CD4-positive, alpha-beta T cell (primary cell): ENCODE results near the gene MOGAT3. TPM values are rescaled to one million over a fixed set of nuclear protein-coding genes. Genes with fewer than 3 reads are reported as not detected.

Experiments used
- ATAC-seq: fragments of 200-7000 bp; cut with Tn5 transposase; one replicate; pipeline ENCODE4 v1.10.0; 2022; ENCODE audit warnings: mild to moderate bottlenecking; ENCODE audit not compliant: poor library complexity
- CTCF ChIA-PET: fragments of 350-600 bp; sonication (Branson Sonifier 250); formaldehyde crosslinking; loops from one replicate; lab custom pipeline; 2021; ENCODE audit warnings: antibody characterized with exemption, inconsistent platforms; lab: Charles Lee
- POLR2A ChIA-PET: fragments of 350-600 bp; sonication (Branson Sonifier 250); formaldehyde crosslinking; loops from one replicate; lab custom pipeline; 2021; ENCODE audit warnings: antibody characterized with exemption, inconsistent platforms; lab: Charles Lee
- DNase-seq, 14 experiments: peaks; one replicate each; pipeline ENCODE4 v3.0.0-alpha.2; 2013 to 2020; ENCODE audit warnings: mixed read lengths in 2 of 14
- H3K27ac ChIP-seq, 2 donors: one replicate each; pipeline versions ENCODE4 v1.5.1 to v1.7.0; 2013; ENCODE audit warnings: low read length in 2 of 2, low read depth in 1 of 2, mild to moderate bottlenecking in 1 of 2
- H3K27me3 ChIP-seq, 2 experiments: 1 replicate in 1 of 2; 2 replicates in 1 of 2; pipeline versions ENCODE4 v1.6.1 to v1.7.0; 2013; ENCODE audit warnings: low read length in 2 of 2, control low read depth in 1 of 2, mild to moderate bottlenecking in 1 of 2, moderate library complexity in 1 of 2; ENCODE audit not compliant: insufficient read depth in 2 of 2, control insufficient read depth in 1 of 2
- H3K36me3 ChIP-seq: one replicate; pipeline ENCODE4 v1.6.1; 2013; ENCODE audit warnings: low read length, control low read depth; ENCODE audit not compliant: insufficient read depth
- H3K4me1 ChIP-seq: one replicate; pipeline ENCODE4 v1.6.1; 2013; ENCODE audit warnings: low read length, control low read depth; ENCODE audit not compliant: insufficient read depth
- H3K4me3 ChIP-seq: one replicate; pipeline ENCODE4 v1.5.1; 2013; ENCODE audit warnings: mild to moderate bottlenecking, low read length, moderate library complexity
- H3K9me3 ChIP-seq, 2 experiments: 1 replicate in 1 of 2; 2 replicates in 1 of 2; pipeline versions ENCODE4 v1.6.1 to v1.7.0; 2013; ENCODE audit warnings: low read length in 2 of 2, mild to moderate bottlenecking in 2 of 2, control low read depth in 1 of 2, moderate library complexity in 1 of 2; ENCODE audit not compliant: control insufficient read depth in 1 of 2, insufficient read depth in 1 of 2
- H3K27ac Mint-ChIP-seq: one replicate; pipeline ENCODE4 v1.8.0; 2020; ENCODE audit warnings: mixed read lengths
- H3K27me3 Mint-ChIP-seq: one replicate; pipeline ENCODE4 v1.8.0; 2021; ENCODE audit warnings: mixed read lengths
- H3K36me3 Mint-ChIP-seq: one replicate; pipeline ENCODE4 v1.8.0; 2021; ENCODE audit warnings: low read depth, mixed read lengths
- H3K4me1 Mint-ChIP-seq: one replicate; pipeline ENCODE4 v1.8.0; 2021; ENCODE audit warnings: low read depth, mixed read lengths
- H3K4me3 Mint-ChIP-seq: one replicate; pipeline ENCODE4 v1.8.0; 2020; ENCODE audit warnings: mild to moderate bottlenecking, mixed read lengths
- H3K9me3 Mint-ChIP-seq: one replicate; pipeline ENCODE4 v1.8.0; 2020; ENCODE audit warnings: mixed read lengths
- intact Hi-C, 2 experiments: fragments of 100-400 bp; cut with DNase I in 1 of 2; cut with micrococcal nuclease in 1 of 2; formaldehyde crosslinking; loops; one replicate each; pipeline versions ENCODE4 v1.15.1 to v1.9.0; 2023 to 2025; cut with DNase I, micrococcal nuclease
- total RNA-seq, 174 experiments: library from RNA in 2 of 174; stranded (reverse) in 2 of 174; gene quantifications; one replicate each; pipeline ENCODE4 v1.2.3 and lab custom pipeline; 2021 to 2026
- TF ChIP-seq, protein P1 (sequence below): fragments of 200-600 bp; IDR thresholded peaks from one replicate; pipeline ENCODE4 v1.8.0; 2022; ENCODE audit warnings: antibody characterized with exemption, mild to moderate bottlenecking

MOGAT3 gene
- total RNA-seq, 2 experiments from 2014 or later: 0.11 TPM; not detected in 1

DNA sequence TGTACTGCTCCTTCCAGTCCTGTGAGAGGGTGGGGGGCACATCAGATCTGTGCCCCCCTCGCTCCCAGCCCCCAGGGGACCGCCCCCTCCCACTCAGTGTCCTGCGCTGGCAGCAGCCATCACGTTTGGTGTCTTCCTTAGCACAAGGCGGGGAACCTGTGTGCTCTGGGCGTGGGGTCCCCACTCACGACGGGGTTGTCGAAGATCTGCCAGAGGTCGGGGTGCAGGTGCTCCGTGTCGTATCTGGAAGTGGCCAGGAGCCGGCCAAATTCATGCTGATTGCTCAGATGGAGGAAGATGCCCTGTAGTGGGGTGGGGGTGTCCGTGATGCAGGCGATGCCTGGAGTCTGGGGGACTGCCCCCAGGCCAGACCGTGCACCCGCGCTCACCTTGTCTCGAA is 9.3 kb upstream of the MOGAT3 start:
- Mint-ChIP-seq H3K27me3 (no peaks in the 10 kb centered on the region), H3K4me3 (no peak overlapping the region), H3K4me1 (no peaks in the 10 kb centered on the region), H3K27ac (no peak overlapping the region), H3K9me3 (no peaks in the 10 kb centered on the region), H3K36me3 (peaks cover 24% of the 10 kb centered on the region)
- H3K4me3 ChIP-seq: no peak overlapping the region
- ChIA-PET POLR2A (no interaction called here), CTCF (no interaction called here)
- no peaks in the 10 kb centered on the region for H3K9me3 ChIP-seq
- TF ChIP-seq, protein P1, sequence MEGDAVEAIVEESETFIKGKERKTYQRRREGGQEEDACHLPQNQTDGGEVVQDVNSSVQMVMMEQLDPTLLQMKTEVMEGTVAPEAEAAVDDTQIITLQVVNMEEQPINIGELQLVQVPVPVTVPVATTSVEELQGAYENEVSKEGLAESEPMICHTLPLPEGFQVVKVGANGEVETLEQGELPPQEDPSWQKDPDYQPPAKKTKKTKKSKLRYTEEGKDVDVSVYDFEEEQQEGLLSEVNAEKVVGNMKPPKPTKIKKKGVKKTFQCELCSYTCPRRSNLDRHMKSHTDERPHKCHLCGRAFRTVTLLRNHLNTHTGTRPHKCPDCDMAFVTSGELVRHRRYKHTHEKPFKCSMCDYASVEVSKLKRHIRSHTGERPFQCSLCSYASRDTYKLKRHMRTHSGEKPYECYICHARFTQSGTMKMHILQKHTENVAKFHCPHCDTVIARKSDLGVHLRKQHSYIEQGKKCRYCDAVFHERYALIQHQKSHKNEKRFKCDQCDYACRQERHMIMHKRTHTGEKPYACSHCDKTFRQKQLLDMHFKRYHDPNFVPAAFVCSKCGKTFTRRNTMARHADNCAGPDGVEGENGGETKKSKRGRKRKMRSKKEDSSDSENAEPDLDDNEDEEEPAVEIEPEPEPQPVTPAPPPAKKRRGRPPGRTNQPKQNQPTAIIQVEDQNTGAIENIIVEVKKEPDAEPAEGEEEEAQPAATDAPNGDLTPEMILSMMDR: no peak
- no peaks in the 10 kb centered on the region for H3K27me3 ChIP-seq
- H3K36me3 ChIP-seq: peaks cover 45% of the 10 kb centered on the region
- intact Hi-C loops: loop anchor here in 1 of 2 experiments (10.0 kb wide), 1 partner anchor 315 kb away; the partner anchor contains the start of gene ACHE
- ATAC-seq (no peak), DNase-seq (no peak)
- peaks cover 1% of the 10 kb centered on the region for H3K4me1 ChIP-seq
- no peak overlapping the region for H3K27ac ChIP-seq

DNA sequence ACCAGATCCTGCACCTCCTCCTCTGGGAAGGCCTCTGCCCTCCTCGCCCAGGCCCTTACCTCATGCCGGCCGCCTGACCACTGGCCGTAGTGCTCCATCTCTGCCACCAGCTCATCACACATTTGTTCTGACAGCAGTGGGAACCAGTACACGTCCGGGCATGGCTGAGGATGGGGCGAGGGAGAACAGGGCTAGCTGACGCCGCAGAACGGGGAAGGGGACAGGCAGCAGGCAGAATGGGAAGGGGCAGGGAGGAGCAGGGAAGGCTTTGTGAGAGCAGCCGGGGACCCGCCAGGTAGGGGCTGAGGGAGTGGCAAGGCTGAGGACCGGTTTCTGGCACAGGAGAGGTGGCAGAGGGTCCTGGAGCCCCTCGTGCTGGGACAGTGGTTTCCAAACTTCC is 8.0 kb upstream of the MOGAT3 start:
- ChIA-PET POLR2A (no interaction called here), CTCF (no interaction called here)
- no peaks in the 10 kb centered on the region for H3K9me3 Mint-ChIP-seq
- Histone ChIP-seq H3K4me3 (no peak overlapping the region), H3K27ac (no peak overlapping the region), H3K36me3 (peaks cover 36% of the 10 kb centered on the region), H3K27me3 (no peaks in the 10 kb centered on the region), H3K9me3 (no peaks in the 10 kb centered on the region), H3K4me1 (peaks cover 13% of the 10 kb centered on the region)
- H3K27ac Mint-ChIP-seq: no peak overlapping the region
- TF ChIP-seq, protein P1: no peak
- H3K27me3 Mint-ChIP-seq: peaks cover 6% of the 10 kb centered on the region
- H3K4me1 Mint-ChIP-seq: peaks cover 6% of the 10 kb centered on the region
- H3K36me3 Mint-ChIP-seq: peaks cover 23% of the 10 kb centered on the region
- no peak for DNase-seq
- intact Hi-C loops: no loop called here
- no peak for ATAC-seq
- H3K4me3 Mint-ChIP-seq: no peak overlapping the region

DNA sequence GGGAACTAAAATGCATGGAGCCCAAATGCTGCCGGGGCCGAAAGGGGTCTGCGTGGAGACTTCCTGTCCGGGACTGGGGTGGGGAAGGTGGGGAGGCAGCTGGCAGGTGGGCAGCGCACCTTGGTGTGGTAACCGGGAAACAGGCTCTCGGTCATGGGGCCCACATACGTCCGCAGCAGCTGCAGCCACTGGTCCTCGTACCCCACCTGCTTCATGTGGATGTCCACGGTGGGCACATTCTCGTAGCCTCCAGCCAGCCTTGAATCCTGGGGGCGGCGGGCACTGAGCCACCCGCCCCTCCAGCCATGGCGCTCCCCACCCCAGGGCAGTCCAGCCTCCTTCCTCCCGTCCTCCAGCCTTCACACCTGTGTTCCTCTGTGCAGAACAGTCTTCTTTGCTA is 6.6 kb upstream of the MOGAT3 start:
- H3K4me1 Mint-ChIP-seq: peaks cover 9% of the 10 kb centered on the region
- no peaks in the 10 kb centered on the region for H3K9me3 Mint-ChIP-seq
- Histone ChIP-seq H3K27ac (no peak overlapping the region), H3K4me1 (peaks cover 21% of the 10 kb centered on the region), H3K4me3 (no peak overlapping the region), H3K9me3 (peaks cover 0 to 3% of the 10 kb centered on the region in 2 experiments), H3K36me3 (peaks cover 26% of the 10 kb centered on the region), H3K27me3 (peaks cover under 1 to 4% of the 10 kb centered on the region in 2 experiments)
- H3K27ac Mint-ChIP-seq: no peak overlapping the region
- no peak overlapping the region for H3K4me3 Mint-ChIP-seq
- no peak for ATAC-seq
- H3K27me3 Mint-ChIP-seq: peaks cover 15% of the 10 kb centered on the region
- ChIA-PET POLR2A (interaction anchor here (0.6 kb wide), 1 partner anchor 502 kb away, joined by 3 read pairs; the partner anchor contains the start of gene POP7), CTCF (no interaction called here)
- intact Hi-C loops: no loop called here
- DNase-seq: no peak
- TF ChIP-seq, protein P1: no peak
- peaks cover 23% of the 10 kb centered on the region for H3K36me3 Mint-ChIP-seq
